Large intestine (tissue), 12 donors: ENCODE measurements around the gene ARL8B. TPM values are rescaled to one million over a fixed set of nuclear protein-coding genes. Genes with fewer than 3 reads are reported as not detected.
"Not testable (repeated sequence)": the region's sequence is repeated elsewhere in the genome, so short reads cannot be mapped to it uniquely, and the experiment has no call there.

Source experiments
- DNase-seq, 2 donors: peaks; one replicate each; pipeline versions ENCODE4 v3.0.0 to v3.0.0-alpha.2; 2013
- H3K27ac ChIP-seq: one replicate; pipeline ENCODE4 v1.5.1; 2013; ENCODE audit warnings: low read length
- H3K27me3 ChIP-seq: 2 replicates; pipeline ENCODE4 v1.6.1; 2013; ENCODE audit warnings: low read length; ENCODE audit not compliant: control insufficient read depth, insufficient read depth
- H3K36me3 ChIP-seq: 2 replicates; pipeline ENCODE4 v1.6.1; 2013; ENCODE audit warnings: low read length; ENCODE audit not compliant: control insufficient read depth, insufficient read depth
- H3K4me1 ChIP-seq: one replicate; pipeline ENCODE4 v1.6.1; 2013; ENCODE audit warnings: low read length; ENCODE audit not compliant: control insufficient read depth, insufficient read depth
- H3K4me3 ChIP-seq: one replicate; pipeline ENCODE4 v1.5.1; 2013; ENCODE audit warnings: low read length
- H3K9me3 ChIP-seq: one replicate; pipeline ENCODE4 v1.6.1; 2013; ENCODE audit warnings: mild to moderate bottlenecking, low read depth, low read length, moderate library complexity; ENCODE audit not compliant: control insufficient read depth
- WGBS: methylation state at CpG from one replicate; pipeline ENCODE4 v1.1.5; 2013; ENCODE audit warnings: low lambda C conversion rate; ENCODE audit not compliant: insufficient coverage; 5-methylcytosine and 5-hydroxymethylcytosine counted together
- long read RNA-seq, 11 donors: transcript quantifications; one replicate each; lab custom pipeline, GENCODE V29; 2026
- polyA plus RNA-seq: library from polyadenylated mRNA; unstranded; fragments of 120-200 nt; gene quantifications from one replicate; pipeline ENCODE4 v1.2.1, GENCODE V29; 2013

Gene ARL8B
- 68.0 TPM for polyA plus RNA-seq
- long read RNA-seq, donor 1, transcript ARL8B-201 (7 exons, 3,005 nt), result major isoform, 13 of 15 reads
- long read RNA-seq, donor 1, partial matches to known transcripts, result 0 of 15 reads
- long read RNA-seq, donor 1, other reads (novel, unspliced or antisense), result 0 of 15 reads
- long read RNA-seq, donor 2, transcript ARL8B-201 (7 exons, 3,005 nt), result major isoform, 23 of 30 reads
- long read RNA-seq, donor 2, partial matches to known transcripts, result 6 of 30 reads
- long read RNA-seq, donor 2, other reads (novel, unspliced or antisense), result 0 of 30 reads
- long read RNA-seq, donor 3, result 0 reads
- long read RNA-seq, donor 4, partial matches to known transcripts, result 0 of 4 reads
- long read RNA-seq, donor 4, other reads (novel, unspliced or antisense), result 0 of 4 reads
- long read RNA-seq, donor 5, transcript ARL8B-201 (7 exons, 3,005 nt), result major isoform, 14 of 17 reads
- long read RNA-seq, donor 5, partial matches to known transcripts, result 0 of 17 reads
- long read RNA-seq, donor 5, other reads (novel, unspliced or antisense), result 0 of 17 reads
- long read RNA-seq, donor 6, transcript ARL8B-201 (7 exons, 3,005 nt), result major isoform, 31 of 74 reads
- long read RNA-seq, donor 6, partial matches to known transcripts, result 38 of 74 reads
- long read RNA-seq, donor 6, other reads (novel, unspliced or antisense), result 0 of 74 reads
- long read RNA-seq, donor 7, transcript ARL8B-201 (7 exons, 3,005 nt), result major isoform, 17 of 18 reads
- long read RNA-seq, donor 7, partial matches to known transcripts, result 0 of 18 reads
- long read RNA-seq, donor 7, other reads (novel, unspliced or antisense), result 0 of 18 reads
- long read RNA-seq, donor 8, transcript ARL8B-201 (7 exons, 3,005 nt), result major isoform, 31 of 72 reads
- long read RNA-seq, donor 8, transcript ARL8B-204 (2 exons, 732 nt), result minor isoform, 5 of 72 reads
- long read RNA-seq, donor 8, partial matches to known transcripts, result 35 of 72 reads
- long read RNA-seq, donor 8, other reads (novel, unspliced or antisense), result 0 of 72 reads
- long read RNA-seq, donor 9, transcript ARL8B-201 (7 exons, 3,005 nt), result major isoform, 28 of 30 reads
- long read RNA-seq, donor 9, partial matches to known transcripts, result 0 of 30 reads
- long read RNA-seq, donor 9, other reads (novel, unspliced or antisense), result 0 of 30 reads
- long read RNA-seq, donor 10, transcript ARL8B-201 (7 exons, 3,005 nt), result major isoform, 29 of 37 reads
- long read RNA-seq, donor 10, partial matches to known transcripts, result 7 of 37 reads
- long read RNA-seq, donor 10, other reads (novel, unspliced or antisense), result 0 of 37 reads
- long read RNA-seq, donor 11, transcript ARL8B-201 (7 exons, 3,005 nt), result major isoform, 24 of 25 reads
- long read RNA-seq, donor 11, partial matches to known transcripts, result 0 of 25 reads
- long read RNA-seq, donor 11, other reads (novel, unspliced or antisense), result 0 of 25 reads

- no peaks in the 10 kb centered on the region for H3K27me3 ChIP-seq
- peak within 1 kb of the TSS; percentile 74 for H3K27ac ChIP-seq
- peaks cover 12% of the 10 kb centered on the region for H3K4me1 ChIP-seq
- 0% methylated on average over 1 of the region's 74 CpGs for WGBS
- peak; percentile 82 to 90 for DNase-seq
- no peaks in the 10 kb centered on the region for H3K36me3 ChIP-seq
- H3K9me3 ChIP-seq, result no peaks in the 10 kb centered on the region
- peak within 1 kb of the TSS; percentile 97 for H3K4me3 ChIP-seq
These were observed at the start of gene ARL8B for GRCh38 chr3:5122030-5122740. ARL8B (plus strand) TSS chr3:5122292; CDS start chr3:5122466, 174 bp downstream.

GRCh38 chr3:5073374-5074085 lies 48.6 kb upstream of the ARL8B start:
- Histone ChIP-seq H3K4me1 (no peaks in the 10 kb centered on the region), H3K4me3 (no peak overlapping the region), H3K27ac (no peak overlapping the region), H3K9me3 (no peaks in the 10 kb centered on the region), H3K36me3 (no peaks in the 10 kb centered on the region), H3K27me3 (peaks cover 9% of the 10 kb centered on the region)
- WGBS, result 38% methylated on average over 1 of the region's 4 CpGs
- DNase-seq, result no peak

DNA sequence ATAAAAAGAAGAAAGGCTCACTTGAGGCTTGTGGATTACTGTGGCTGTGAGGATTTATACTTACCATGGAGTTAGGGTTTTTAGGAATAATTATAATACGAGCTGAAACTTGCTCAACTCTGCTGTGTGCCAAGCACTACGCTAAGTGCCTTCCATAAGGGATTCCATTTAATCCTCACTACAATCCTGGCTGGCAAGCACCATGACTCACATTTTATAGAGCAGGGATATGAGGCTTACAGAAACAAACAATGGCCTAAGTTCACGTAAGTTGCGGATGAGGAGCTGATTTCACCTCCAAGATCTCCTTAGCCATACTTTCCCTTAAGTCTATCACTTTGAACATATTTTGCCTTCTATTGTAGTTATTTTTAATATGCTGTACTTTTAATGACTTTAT lies 43.9 kb upstream of the ARL8B start:
- Histone ChIP-seq H3K27ac (no peak overlapping the region), H3K36me3 (no peaks in the 10 kb centered on the region), H3K9me3 (no peaks in the 10 kb centered on the region), H3K4me1 (no peaks in the 10 kb centered on the region), H3K27me3 (peaks cover 2% of the 10 kb centered on the region), H3K4me3 (no peak overlapping the region)
- WGBS, result no CpG with 5 or more reads among the region's 4 CpGs
- no peak for DNase-seq

- Histone ChIP-seq H3K27ac (no peak overlapping the region), H3K36me3 (no peaks in the 10 kb centered on the region), H3K4me3 (no peak overlapping the region), H3K4me1 (no peaks in the 10 kb centered on the region), H3K27me3 (no peaks in the 10 kb centered on the region), H3K9me3 (no peaks in the 10 kb centered on the region)
- no peak for DNase-seq
- no CpG with 5 or more reads among the region's 3 CpGs for WGBS
These were observed 42.3 kb upstream of the ARL8B start for GRCh38 chr3:5079761-5080160.

DNA sequence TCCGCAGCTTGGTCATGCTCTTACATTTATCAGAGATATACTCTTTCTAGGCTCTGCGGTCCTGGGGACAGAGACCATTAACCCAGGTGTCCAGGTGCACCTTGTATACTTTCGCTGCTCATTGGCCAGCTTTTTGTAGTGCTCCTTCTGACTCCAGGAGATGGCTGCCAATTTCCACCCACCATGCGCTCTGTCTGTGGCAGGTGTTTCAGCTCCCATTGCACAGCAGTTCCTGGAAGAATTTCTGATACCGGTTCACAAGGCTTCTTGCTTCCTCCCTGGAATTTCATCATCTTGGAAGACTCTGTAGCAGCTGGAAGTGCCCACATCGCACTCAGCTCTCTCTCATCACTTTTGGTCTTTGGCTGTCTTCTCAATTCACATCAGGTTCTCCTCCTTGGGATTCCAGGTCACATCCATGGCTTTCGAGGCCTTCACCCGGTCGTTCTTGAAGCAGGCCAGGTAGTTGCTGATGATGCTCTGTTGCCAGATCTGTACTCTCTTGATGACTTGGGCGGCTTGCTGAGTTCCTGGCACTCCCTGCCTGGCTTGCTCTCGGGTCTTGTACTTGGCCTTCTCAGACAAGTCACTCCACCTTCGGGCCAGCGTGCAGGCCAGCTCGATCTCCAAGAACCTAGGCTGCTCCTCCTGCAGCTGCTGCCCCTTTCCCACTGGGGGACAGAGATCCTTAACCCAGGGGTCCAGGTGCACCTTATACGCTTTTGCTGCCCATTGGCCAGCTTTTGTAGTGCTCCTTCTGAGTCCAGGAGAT lies 41.1 kb upstream of the ARL8B start:
- 100% methylated on average over 3 of the region's 15 CpGs for WGBS
- no peaks in the 10 kb centered on the region for H3K27me3 ChIP-seq
- no peaks in the 10 kb centered on the region for H3K9me3 ChIP-seq
- H3K4me1 ChIP-seq, result no peaks in the 10 kb centered on the region
- DNase-seq, result no peak
- H3K36me3 ChIP-seq, result no peaks in the 10 kb centered on the region
- H3K27ac ChIP-seq, result no peak overlapping the region
- no peak overlapping the region for H3K4me3 ChIP-seq

DNA sequence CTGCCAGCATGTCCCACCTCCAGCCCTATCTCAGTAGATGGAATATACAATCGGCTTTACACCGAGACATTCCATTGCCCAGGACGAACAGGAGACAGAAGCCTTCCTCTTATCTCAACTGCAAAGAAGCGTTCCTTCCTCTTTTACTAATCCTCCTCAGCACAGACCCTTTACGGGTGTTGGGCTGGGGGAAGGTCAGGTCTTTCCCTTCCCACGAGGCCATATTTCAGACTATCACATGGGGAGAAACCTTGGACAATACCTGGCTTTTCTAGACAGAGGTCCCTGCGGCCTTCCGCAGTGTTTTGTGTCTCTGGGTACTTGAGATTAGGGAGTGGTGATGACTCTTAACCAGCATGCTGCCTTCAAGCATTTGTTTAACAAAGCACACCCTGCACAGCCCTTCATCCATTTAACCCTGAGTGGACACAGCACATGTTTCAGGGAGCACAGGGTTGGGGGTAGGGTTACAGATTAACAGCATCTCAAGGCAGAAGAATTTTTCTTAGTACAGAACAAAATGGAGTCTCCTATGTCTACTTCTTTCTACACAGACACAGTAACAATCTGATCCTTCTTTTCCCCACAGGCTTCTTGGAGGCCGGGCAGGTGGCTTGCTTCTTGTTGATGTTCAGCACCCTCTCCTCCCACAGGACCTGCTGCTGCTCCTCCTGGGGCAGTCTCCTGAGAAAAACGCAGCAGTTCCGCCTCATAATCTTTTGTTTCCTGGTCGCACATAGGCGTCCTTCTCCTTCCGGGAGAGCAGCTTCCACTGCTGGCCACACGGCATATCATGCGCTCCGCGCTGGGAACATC lies 39.9 kb upstream of the ARL8B start:
- not testable (repeated sequence) for H3K4me1 ChIP-seq, H3K27ac ChIP-seq, DNase-seq, H3K27me3 ChIP-seq, H3K36me3 ChIP-seq, H3K9me3 ChIP-seq, H3K4me3 ChIP-seq
- 100% methylated on average over 1 of the region's 18 CpGs for WGBS

DNA sequence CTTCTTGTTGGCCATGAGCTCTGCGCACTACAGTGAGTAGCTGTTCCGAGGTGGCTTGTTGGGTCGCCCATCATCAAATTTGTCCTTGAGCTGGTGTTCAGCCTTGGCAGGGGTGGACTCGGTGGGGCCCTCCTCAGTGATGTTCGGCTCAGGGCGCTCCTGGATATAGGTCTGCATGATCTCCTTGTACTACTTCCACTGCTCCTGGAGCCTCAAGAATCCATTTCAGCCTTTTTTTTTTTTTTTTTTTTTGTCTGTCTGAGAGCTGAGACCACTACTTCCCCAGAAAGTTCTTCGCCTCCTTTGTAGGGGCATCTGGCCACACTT lies 39.3 kb upstream of the ARL8B start:
- Histone ChIP-seq H3K36me3 (no peaks in the 10 kb centered on the region), H3K9me3 (no peaks in the 10 kb centered on the region), H3K27me3 (no peaks in the 10 kb centered on the region), H3K4me1 (no peaks in the 10 kb centered on the region), H3K4me3 (no peak overlapping the region), H3K27ac (no peak overlapping the region)
- WGBS, result no CpG with 5 or more reads among the region's 7 CpGs
- no peak for DNase-seq

DNA sequence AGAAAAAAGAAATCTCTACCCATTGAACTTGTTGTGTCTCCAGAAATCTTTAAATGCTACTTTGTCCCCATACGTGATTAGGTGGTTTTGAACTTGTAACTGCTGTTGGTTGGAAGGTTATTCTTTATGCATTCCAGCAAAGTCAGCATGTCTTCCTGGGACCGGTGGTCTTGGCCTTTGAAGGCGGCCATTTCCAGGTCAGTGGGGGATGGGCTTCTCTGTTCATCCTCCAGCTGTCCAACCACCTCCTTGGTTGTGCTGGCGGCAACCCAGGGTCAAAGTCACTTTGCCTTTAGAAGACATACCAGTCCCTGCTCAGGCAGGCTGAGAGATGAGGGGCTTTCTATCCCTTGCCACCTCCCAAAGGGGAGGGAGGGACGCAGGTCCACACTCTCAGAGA lies 37.9 kb upstream of the ARL8B start:
- Histone ChIP-seq H3K27ac (no peak overlapping the region), H3K36me3 (no peaks in the 10 kb centered on the region), H3K27me3 (no peaks in the 10 kb centered on the region), H3K4me3 (no peak overlapping the region), H3K9me3 (no peaks in the 10 kb centered on the region), H3K4me1 (no peaks in the 10 kb centered on the region)
- no peak for DNase-seq
- WGBS, result no CpG with 5 or more reads among the region's 5 CpGs
